NCI-H1092 treated with DMSO at 0.1 percent for 48 hours (cell line): ENCODE results near the gene CFHR1.
"Not testable (repeated sequence)": the region's sequence is repeated elsewhere in the genome, so short reads cannot be mapped to it uniquely, and the experiment has no call there.

ENCODE experiments used
- DNase-seq: peaks from one replicate; lab custom pipeline; 2025; lab: John Stamatoyannopoulos, UW

Gene CFHR1

DNA sequence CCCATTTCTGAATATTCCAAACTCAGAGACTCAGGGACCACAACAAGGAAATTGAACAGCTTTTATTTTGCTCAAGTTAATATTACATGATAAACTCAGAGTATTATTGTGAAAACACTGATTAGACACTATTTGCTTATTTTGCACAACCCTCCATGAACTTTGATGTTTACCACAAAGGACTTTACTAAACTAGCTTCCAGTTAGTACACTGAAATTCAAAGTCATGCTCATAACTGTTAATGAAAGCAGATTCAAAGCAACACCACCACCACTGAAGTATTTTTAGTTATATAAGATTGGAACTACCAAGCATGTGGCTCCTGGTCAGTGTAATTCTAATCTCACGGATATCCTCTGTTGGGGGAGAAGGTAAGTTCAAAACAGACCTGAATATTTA is at the start of gene CFHR1:
Gene CFHR1, plus strand, starts transcription at position 201 of the 400 bp plus-strand sequence. Its CDS starts 114 bp downstream, at position 315.
- DNase-seq: not testable (repeated sequence)

DNA sequence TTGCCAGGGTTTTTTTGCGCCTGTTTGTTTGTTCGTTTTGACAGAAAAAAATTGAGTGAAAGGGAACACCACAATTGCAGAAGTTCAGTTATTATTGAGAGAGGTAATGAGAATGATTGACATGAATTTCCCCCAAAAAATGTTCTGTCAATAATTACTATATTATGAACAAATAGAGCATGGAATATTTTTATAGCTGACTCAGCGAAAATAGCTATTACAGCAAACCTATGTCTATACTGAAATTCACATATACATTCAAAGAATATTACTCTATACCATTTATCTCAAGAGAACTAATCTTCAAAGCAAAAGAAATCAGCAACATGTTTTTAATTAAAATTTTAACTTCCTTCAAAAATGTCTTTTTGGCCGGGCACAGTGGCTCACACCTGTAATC is 49.7 kb upstream of the CFHR1 start:
- not testable (repeated sequence) for DNase-seq

DNA sequence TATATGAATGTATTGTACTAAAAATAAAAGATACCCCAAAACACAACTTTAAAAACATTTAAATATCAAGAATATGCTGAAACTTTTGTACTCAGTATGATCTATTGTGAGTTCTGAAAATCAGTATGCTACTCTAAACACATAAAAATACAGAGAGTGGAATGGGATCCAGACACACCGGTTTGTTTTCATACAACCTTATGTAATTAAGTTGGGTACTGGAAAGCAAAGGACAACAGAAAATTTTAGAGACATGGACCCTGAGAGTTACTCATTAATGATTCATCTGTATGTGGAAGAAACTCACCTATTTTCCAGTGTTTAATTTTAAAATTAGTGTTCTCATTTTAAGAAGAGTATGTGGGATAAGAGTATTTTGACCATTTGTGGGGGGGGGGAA is 45.8 kb upstream of the CFHR1 start:
- no peak for DNase-seq

DNA sequence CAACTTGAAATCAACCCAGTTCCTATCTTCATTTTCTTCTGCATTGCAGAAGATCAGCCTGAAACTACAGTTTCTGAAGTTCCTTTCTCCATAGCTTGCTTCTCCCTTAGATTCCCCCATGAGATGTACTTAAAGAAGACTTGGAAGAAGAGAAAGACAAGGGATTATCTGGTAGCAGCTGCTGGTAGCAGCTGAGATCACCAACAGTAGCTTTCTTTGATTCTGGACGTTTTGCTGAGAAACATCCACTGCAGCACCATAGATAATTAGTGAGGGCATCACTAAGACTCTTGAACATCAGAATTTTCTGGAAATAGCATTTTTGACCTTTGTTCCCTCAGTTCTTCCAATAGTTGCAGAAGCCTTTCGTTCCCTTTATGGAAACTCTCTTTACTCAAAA is 45.4 kb upstream of the CFHR1 start:
- DNase-seq: no peak

DNA sequence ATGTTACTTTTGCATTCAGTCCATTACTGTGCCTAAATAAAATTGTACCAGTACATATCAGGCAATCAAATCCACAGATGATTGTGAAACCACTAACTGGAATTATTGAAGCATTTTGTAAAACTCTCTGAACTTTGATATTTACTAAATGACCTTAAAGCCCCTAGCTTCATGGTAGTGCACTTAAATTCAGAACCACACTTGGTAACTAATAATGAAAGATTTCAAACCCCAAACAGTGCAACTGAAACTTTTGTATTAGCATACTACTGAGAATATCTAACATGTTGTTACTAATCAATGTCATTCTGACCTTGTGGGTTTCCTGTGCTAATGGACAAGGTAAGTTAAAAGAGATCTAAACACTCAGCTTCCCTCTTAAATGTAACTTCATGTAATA is 44.9 kb upstream of the CFHR1 start, which contains the start of gene CFHR3:
Gene CFHR3, plus strand, starts transcription at position 238 of the 400 bp plus-strand sequence. Its CDS starts 47 bp downstream, at position 285.
- no peak for DNase-seq

DNA sequence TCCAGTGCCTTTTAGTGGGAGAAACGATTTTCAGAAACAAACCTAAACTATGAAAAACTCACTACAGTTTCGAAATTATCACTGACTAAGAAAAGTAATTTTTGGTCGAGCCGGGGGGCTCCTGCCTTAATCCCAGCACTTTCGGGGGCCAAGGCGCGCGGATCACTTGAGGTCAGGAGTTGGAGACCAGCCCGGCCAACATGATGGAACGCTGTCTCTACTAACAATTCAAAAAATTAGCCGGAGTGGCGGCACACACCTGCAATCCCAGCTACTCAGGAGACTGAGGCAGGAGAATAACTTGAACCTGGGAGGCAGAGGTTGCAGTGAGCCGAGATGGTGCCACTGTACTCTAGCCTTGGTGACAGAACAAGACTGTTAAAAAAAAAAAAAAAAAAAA is 41.9 kb upstream of the CFHR1 start:
- DNase-seq: no peak

DNA sequence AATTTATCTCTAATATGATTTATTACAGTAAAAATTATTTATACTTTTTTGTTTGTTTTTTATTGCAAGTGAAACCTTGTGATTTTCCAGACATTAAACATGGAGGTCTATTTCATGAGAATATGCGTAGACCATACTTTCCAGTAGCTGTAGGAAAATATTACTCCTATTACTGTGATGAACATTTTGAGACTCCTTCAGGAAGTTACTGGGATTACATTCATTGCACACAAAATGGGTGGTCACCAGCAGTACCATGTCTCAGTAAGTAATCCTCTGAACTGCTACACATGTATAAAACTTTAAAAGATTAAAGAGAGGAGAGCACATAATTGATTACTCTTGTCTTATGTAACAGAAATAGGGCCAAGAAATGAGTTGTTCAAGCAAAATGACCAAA is 40.4 kb upstream of the CFHR1 start:
- DNase-seq: no peak

DNA sequence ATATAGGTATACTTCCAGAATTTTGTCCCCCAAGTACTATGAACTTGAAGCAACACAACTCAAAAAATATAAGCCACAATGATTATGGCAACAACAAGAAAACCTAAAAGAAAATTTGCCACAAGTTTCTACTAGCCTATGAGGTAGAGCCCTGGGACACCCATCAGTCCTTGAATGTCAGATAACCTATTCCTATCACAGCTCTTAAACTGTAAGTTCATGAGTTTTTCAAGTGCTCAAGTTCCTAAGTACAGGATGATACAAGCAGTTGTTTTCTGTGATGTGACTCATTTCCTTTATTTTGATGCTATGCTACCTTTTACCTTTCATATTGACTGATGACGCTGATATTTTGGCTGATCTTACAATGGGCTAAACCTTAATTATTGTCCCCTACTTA is 28.3 kb upstream of the CFHR1 start:
- not testable (repeated sequence) for DNase-seq

DNA sequence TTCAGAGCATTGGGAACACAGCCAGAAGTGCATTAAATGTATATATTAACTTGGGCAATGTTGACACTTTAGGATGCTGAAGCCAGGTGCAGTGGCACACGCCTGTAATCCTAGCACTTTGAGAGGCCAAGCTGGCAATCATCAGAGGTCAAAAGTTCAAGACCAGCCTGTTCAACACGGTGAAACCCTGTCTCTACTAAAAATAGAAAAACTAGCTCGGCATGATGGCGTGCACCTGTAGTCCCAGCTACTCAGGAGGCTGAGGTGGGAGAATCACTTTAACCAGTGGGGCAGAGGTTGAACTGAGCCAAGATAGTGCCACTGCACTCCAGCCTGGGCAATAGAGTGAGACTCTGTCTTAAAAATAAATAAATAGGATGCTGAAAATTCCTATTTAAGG is 25.4 kb upstream of the CFHR1 start:
- peak; percentile 95 for DNase-seq

DNA sequence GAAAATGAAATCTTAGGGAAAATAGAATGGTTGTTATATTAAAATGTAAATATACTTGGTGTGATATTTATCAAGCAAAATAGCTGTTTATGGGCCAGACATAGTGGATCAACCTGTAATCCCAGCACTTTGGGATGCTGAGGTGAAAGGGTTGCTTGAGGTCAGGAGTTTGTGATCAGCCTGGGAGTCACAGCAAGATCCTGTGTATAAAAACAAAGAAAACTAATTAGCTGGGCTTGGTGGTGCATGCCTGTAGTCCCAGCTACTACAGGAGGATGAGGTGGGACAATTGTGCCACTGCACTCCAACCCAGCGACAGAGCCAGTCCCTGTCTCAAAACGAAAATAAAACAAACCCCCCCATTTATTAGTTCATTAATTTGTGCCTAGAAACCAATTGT is 21.6 kb upstream of the CFHR1 start:
- DNase-seq: no peak

DNA sequence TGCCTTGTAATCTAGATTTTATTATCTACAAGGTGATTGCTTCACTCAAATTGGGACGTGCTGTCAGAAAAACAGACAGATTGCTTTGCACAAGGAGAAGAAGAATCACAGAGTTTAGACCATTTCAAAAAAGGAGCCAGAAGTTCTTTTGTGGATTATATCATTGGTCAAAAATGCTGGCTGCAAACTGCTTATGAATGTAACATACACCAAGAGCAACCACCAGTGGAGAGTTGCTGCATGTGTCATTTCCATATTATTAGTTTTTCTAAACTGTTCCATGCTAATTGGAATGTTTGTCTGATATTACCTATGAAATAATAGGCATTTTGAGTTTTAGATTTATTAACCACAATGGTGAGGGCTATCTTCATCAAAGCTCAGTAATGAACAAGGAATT is 17.6 kb upstream of the CFHR1 start:
- not testable (repeated sequence) for DNase-seq

DNA sequence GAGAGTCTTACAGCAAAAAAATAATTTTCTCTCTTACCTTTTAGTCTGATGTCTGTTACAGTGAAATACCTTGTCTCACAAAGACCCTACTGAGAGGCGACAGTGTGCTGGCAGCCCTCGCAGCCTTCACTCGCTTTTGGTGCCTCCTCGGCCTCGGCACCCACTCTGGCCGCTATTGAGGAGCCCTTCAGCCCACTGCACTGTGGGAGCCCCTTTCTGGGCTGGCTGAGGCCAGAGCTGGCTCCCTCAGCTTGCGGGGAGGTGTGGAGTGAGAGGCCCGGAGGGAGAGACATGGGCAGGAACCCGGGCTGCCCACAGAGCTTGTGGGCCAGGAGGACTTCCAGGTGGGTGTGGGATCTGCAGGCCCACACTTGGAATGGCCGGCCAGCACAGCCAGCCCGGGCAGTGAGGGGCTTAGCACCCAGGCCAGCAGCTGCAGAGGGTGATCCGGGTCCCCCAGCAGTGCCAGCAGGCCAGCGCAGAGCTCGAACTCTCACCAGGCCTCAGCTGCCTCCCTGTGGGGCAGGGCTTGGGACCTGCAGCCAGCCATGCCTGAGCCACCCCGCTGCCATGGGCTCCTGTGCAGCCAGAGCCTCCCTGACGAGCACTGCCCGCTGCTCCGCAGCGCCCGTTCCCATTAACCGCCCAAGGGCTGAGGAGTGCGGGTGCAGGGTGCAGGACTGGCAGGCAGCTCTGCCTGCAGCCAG is 10.8 kb upstream of the CFHR1 start:
- DNase-seq: no peak

DNA sequence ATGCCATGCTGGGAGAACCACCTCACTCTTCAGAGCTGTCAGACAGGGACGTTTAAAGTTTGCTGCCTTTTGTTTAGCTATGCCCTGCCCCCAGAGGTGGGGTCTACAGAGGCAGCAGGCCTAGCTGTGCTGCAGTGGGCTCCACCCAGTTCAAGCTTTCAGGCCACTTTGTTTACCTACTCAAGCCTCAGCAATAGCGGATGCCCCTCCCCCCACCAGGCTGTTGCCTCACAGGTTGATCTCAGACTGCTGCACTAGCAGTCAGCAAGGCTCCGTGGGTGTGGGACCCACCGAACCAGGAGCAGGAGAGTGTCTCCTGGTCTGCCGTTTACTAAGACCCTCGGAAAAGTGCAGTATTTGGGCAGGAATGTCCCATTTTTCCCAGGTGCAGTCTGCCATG is 2.1 kb upstream of the CFHR1 start:
- not testable (repeated sequence) for DNase-seq

DNA sequence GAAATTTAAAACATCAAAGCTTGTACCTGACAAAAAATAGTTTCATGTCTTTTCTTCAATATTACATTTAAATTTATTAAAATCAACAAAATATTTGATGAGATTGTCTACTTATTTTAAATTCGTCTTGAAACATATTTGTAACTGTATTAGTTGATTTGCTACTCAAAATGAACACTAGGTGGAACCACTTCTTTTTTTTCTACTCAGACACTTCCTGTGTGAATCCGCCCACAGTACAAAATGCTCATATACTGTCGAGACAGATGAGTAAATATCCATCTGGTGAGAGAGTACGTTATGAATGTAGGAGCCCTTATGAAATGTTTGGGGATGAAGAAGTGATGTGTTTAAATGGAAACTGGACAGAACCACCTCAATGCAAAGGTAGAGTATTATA is 8.3 kb downstream of the CFHR1 start:
- DNase-seq: peak; percentile 73

DNA sequence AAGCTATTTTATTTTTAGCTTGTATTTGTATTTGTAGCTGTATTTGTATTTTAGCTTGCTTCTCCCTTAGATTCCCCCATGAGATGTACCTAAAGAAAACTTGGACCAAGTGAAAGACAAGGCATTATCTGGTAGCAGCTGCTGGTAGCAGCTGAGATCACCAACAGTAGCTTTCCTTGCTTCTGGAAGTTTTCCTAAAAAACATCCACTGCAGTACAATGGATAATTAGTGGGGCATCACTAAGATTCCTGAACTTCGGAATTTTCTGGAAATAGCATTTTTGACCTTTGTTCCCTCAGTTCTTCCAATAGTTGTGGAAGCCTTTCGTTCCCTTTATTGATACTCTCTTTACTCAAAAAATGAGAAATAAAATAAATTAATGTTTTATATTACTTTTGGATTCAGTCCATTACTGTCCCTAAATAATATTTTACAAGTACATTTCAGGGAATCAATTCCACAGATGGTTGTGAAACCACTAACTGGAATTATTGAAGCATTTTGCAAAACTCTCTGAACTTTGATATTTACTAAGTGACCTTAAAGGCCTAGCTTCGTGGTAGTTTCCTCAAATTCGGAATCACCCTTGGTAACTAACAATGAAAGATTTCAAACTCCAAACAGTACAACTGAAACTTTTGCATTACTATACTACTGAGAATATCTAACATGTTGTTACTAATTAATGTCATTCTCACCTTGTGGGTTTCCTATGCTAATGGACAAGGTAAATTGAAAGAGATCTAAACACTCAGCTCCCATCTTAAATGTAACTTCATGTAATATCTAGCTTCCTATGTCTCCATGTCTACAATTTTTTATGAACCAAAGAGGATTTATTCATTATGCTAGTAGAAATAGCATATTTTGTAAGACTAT is 30.3 kb downstream of the CFHR1 start:
- not testable (repeated sequence) for DNase-seq

DNA sequence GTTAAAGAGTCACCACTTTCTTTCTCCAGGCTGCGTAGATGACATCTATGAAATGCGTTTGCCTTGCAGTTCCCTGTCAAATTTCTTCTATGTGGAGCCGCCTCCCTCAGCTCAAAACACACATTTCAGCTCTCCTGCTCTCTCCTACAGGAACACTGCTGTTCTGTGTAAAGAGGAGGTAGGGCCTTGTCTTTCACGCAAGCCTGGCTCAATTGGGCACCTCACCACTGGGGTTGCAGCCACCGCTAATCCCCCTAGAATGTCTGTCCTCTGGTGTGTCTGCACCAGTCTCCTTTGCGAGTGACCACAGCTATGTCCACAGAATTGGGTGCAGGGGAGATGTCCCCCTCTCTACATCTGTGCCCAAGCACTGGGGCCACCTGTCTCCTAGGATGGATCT is 36.5 kb downstream of the CFHR1 start:
- no peak for DNase-seq

DNA sequence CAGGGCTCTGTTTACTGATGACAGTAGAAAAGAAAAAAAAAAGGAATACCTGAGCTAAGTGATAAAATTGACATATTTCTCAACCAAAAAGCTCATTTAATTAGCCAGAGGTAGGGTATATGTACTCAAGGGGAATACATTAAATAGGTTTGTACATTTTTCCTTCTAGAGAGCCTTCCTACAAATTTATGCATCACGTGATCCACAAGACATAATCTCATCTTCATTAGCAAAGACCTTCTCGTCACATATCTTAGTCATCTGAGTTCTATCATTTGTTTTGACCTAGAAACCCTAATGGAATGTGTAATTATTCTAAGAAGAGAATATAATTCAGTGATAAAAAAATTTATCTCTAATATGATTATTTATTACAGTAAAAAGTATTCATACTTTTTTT is 37.7 kb downstream of the CFHR1 start:
- DNase-seq: no peak

DNA sequence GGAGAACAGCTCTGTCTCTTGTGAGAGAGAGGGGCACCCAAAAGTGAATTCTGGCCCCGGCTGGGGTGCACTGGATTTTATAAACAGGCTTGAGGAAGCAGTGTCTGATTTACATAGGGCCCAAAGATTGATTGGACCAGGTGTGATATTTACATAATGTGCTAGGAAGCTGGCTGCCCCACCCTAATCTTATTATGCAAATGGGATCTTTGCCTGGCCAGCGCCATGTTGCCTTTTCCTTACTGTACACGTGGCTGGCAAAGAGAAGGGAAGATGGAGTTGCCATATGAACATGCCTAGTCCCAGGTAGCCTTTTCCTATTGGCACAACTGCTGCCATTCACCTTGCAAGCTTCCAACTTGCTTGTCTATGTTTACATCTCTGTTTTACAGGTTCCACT is 39.3 kb downstream of the CFHR1 start:
- no peak for DNase-seq

DNA sequence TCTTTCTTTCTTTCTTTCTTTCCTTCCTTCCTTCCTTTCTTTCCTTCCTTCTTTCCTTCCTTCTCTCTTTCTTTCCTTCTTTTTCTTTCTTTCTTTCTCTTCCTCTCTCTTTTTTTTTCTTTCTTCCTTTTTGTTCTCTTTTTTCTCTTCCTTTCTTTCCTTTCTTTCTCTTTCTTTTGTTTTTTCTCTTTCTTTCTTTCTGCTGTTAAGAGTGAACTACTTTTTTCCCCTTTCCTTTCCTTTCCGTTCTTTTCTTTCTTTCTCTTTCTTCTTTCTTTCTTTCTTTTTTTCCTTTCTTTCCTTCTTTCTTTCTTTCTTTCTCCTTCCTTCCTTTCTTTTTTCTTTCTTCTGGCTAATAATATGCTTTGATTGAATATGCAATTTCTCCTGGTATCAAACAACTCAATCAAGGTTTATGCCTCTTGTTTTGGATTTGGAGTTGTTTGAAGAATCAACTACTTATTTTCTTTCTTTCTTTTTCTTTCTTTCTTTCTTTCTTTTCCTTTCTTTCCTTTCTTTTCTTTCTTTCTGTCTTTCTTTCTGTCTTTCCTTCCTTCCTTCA is 40.9 kb downstream of the CFHR1 start:
- DNase-seq: no peak

DNA sequence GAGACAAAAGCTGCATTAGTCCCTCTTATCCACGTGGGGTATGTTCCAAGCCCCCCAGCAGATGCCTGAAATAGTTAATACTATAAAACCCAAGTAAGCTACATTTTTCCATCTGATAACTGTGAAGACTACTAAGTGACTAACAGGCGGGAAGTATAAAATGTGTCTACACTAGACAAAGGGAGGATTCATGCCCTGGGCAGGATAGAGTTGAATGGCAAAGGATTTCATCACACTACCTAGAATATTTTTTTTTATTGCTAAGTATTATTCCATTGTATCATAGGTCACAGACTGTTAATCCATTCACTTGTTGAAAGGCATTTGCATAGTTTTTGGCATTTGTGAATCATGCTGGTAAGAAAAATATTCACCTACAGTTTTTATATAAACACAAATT is 41.9 kb downstream of the CFHR1 start:
- no peak for DNase-seq

DNA sequence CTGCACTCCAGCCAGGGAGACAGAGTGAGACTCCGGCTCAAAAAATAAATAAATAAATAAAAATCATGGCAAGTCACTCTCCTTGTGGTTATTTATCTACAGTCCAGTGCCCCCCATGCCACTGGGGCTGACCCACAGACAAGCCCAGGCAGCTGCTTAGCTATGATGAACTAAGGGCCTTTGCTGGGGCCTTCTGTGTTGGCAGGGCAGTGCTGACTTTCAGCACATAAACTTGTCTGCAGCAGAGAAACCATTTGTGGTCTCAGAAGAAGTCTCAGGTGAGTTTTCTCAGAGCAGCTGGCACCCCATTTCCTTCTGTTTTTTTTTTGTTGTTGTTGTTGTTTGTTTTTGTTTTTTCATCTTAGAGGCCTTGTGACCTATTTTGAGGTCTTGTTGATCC is 47.4 kb downstream of the CFHR1 start:
- DNase-seq: no peak

DNA sequence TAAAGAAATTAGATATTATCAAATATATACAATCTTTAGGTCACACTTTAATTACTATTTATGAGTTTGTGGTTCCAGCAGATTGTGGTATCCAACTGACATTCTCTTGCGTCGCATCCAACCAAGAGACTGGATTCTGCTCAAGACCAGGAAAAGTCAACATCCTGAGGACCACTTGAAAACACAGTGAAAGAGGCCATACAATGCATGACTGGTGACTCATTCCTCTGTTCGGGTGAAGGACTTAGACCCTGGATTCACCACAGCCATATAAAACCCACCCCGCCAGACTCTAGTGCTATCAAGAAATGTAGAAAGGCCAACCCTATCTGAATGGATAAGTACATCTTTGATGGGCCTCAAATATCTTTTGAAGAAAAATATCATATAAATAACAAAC is 53.9 kb downstream of the CFHR1 start:
- DNase-seq: no peak

DNA sequence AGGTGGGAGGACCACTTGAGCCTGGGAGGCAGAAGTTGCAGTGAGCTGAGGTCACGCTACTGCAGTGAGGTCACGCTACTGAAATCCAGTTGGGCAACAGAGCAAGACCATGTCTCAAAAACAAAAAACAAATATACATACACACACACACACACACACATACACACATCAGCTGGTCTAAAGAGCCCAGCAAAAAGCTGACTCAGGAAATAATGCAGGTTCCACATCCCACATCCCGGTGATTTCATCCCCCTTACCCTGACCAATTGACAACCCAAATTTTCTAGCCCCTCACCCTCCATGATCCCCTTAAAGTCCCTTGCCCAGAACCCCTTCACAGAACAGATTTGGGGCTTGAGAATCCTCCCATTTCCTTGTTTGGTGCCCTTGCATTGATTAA is 56.4 kb downstream of the CFHR1 start:
- DNase-seq: no peak
